ENCODE results near the gene ORM2.

GRCh38 chr9:114347675-114348074 lies 18.0 kb downstream of the ORM2 start:
- TF ChIP-seq MBNL3 (CRISPR knock-in tag; conservative IDR thresholded peaks at IDR 0.05) (no peak), ZNF740 (CRISPR knock-in tag; IDR thresholded peaks at IDR 0.05) (no peak), ELF3 (CRISPR knock-in tag; IDR thresholded peaks at IDR 0.05) (no peak), EP300 (IDR thresholded peaks at IDR 0.05; ENCODE audit: low read depth in 2 of 2, low read length in 2 of 2) (no peak), EP300 (CRISPR knock-in tag; IDR thresholded peaks at IDR 0.05; ENCODE audit: borderline replicate concordance) (no peak), EZH2 (conservative IDR thresholded peaks at IDR 0.05; ENCODE audit: low read depth, low read length) (no peak), NFRKB (IDR thresholded peaks at IDR 0.05) (no peak), CBX5 (CRISPR knock-in tag; IDR thresholded peaks at IDR 0.05; ENCODE audit: borderline replicate concordance) (no peak), HMG20B (CRISPR knock-in tag; conservative IDR thresholded peaks at IDR 0.05) (no peak), ZNF333 (CRISPR knock-in tag; IDR thresholded peaks at IDR 0.05; ENCODE audit: borderline replicate concordance) (no peak), ARNT (IDR thresholded peaks at IDR 0.05) (no peak), BATF2 (CRISPR knock-in tag; IDR thresholded peaks at IDR 0.05) (no peak), CTCF (CRISPR knock-in tag; IDR thresholded peaks at IDR 0.05) (no peak), ZNF263 (CRISPR knock-in tag; IDR thresholded peaks at IDR 0.05) (no peak)

All from HepG2 (cell line).